Activated T-helper 1 cell treated with anti-CD3 and anti-CD28 coated beads, Interleukin-12 subunit alpha, Interleukin-12 subunit beta, Interleukin-2, Interleukin-4 antibody, amounts not matched to agents 30 ng/mL and 10 ng/mL and 1 ng/mL, durations not matched to agents 14 hours and 24 hours and 36 hours (primary cell): Measurements from ENCODE around the gene CXXC1. TPM values are rescaled to one million over a fixed set of nuclear protein-coding genes. Genes with fewer than 3 reads are reported as not detected.
"Not testable (repeated sequence)": the region's sequence is repeated elsewhere in the genome, so short reads cannot be mapped to it uniquely, and the experiment has no call there.

Experiments used
- DNase-seq: peaks from one replicate; pipeline ENCODE4 v3.0.0; 2021; ENCODE audit warnings: low spot score
- H3K27ac Mint-ChIP-seq: one replicate; pipeline ENCODE4 v1.8.0; 2021; ENCODE audit warnings: mild to moderate bottlenecking, mixed read lengths
- H3K27me3 Mint-ChIP-seq: one replicate; pipeline ENCODE4 v1.8.0; 2022; ENCODE audit warnings: mild to moderate bottlenecking, moderate library complexity, mixed read lengths; ENCODE audit not compliant: insufficient read depth
- H3K36me3 Mint-ChIP-seq: one replicate; pipeline ENCODE4 v1.8.0; 2021; ENCODE audit warnings: low read depth, mixed read lengths
- H3K4me1 Mint-ChIP-seq: one replicate; pipeline ENCODE4 v1.8.0; 2021; ENCODE audit warnings: low read depth, mixed read lengths
- H3K4me3 Mint-ChIP-seq: one replicate; pipeline ENCODE4 v1.8.0; 2021; ENCODE audit warnings: mild to moderate bottlenecking, moderate library complexity, mixed read lengths
- H3K9me3 Mint-ChIP-seq: one replicate; pipeline ENCODE4 v1.8.0; 2021; ENCODE audit warnings: mixed read lengths
- intact Hi-C: fragments of 100-400 bp; cut with micrococcal nuclease; formaldehyde crosslinking; loops from one replicate; pipeline ENCODE4 v1.15.1; 2024
- total RNA-seq: library from RNA; stranded (reverse); gene quantifications from 2 replicates; pipeline ENCODE4 v1.2.3, GENCODE V29; 2022

CXXC1 gene
- total RNA-seq, 1 donor from 2014 or later, result 114 TPM

DNA sequence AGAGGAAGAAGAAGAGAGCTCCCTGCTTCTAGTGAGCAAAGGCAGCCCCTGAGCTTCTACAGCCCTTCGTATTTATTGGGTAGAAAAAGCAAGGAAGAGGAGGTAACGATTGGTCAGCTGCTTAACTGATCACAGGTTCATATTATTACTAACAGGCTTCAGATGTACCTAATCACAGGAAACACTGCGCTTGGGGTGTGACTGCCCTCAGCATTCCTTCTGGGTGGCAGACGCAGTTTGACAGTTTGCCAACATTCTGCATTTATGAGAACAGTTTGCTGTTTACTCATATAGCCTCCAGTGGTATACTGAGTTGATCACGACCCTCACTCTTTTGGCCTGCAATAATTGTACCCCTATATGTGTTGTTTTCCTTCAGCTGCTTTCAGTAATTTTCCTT is 21.4 kb upstream of the CXXC1 start:
- Mint-ChIP-seq H3K9me3 (peaks cover 11% of the 10 kb centered on the region), H3K27me3 (peaks cover 26% of the 10 kb centered on the region), H3K4me1 (peaks cover 18% of the 10 kb centered on the region)
- H3K36me3 Mint-ChIP-seq, H3K4me3 Mint-ChIP-seq, H3K27ac Mint-ChIP-seq, DNase-seq: not testable (repeated sequence)
- intact Hi-C loops, result loop anchor here (5.0 kb wide), 1 partner anchor 497 kb away; the partner anchor contains the start of gene ACAA2

DNA sequence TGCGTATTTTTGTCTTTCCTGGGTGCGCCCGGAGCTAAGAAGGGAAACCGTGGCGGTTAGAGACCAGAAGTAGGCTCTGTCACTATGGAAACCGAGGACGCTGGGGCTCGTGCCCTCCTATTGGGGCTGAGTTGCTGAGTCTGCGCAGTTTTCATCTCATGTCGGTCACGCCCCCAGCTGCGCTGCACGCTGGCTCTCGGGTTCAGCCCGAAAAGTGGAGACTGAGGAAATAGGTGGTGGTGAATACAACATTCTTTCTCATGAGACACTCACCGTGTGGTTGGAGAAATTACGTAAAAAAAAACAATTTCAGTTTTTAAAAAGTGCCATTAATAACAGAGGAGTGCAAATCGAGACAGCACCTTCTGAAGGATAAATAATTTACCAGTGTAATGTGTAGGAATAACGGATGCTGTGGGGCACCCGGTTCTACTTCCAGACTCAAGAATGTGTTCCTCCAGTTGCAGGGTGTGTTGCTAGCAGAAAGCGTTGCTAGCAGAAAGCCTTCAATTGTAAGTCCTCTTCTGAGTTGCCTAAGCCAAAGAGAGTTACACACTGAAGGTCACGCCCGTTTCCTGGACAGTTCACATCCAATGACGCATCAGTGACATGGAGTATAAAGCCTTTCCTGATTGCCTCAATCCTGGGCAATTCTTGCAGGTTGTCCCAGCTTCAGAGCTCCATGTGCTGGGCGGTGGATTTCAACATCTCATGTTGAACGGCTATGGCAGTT is 20.4 kb upstream of the CXXC1 start:
- peak; percentile 85 for DNase-seq
- peaks cover 27% of the 10 kb centered on the region for H3K27me3 Mint-ChIP-seq
- H3K36me3 Mint-ChIP-seq, result peaks cover 2% of the 10 kb centered on the region
- peaks cover 11% of the 10 kb centered on the region for H3K9me3 Mint-ChIP-seq
- H3K27ac Mint-ChIP-seq, result peak overlapping the region; percentile 57
- peak overlapping the region; percentile 90 for H3K4me3 Mint-ChIP-seq
- intact Hi-C loops, result loop anchor here (1.0 to 5.0 kb wide), 7 partner anchors 10 to 496 kb away; partner anchors contain the start of genes ACAA2, CFAP53, CXXC1 and MBD1
- H3K4me1 Mint-ChIP-seq, result peaks cover 18% of the 10 kb centered on the region

- Mint-ChIP-seq H3K4me3 (peak overlapping the region; percentile 90), H3K36me3 (peaks cover 2% of the 10 kb centered on the region), H3K9me3 (peaks cover 11% of the 10 kb centered on the region), H3K27ac (peak overlapping the region; percentile 57), H3K27me3 (peaks cover 27% of the 10 kb centered on the region), H3K4me1 (peaks cover 18% of the 10 kb centered on the region)
- intact Hi-C loops, result loop anchor here (1.0 to 5.0 kb wide), 7 partner anchors 9 to 495 kb away; partner anchors contain the start of genes ACAA2, CFAP53, CXXC1 and MBD1
- no peak for DNase-seq
Observed at GRCh38 chr18:50307400-50307737, 19.9 kb upstream of the CXXC1 start.

DNA sequence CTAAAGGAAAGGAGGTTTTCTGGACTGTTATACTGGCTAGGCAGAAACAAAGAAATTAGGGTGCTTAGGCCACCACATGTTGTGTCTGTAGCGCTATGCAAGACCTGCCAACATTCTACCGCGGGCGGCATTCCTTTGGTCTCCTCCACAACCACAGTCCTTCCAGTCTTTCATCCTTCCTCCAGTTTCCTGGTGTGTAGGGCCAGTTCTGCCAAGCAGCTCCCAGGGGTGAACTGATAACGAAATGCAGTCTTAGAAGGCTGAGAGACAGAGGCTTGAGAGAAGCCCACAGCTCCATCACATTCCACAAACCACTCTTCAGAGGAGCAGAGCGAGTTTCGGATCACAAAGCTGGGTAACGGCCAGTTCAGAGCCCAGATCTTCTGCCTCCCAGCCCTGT is 19.5 kb upstream of the CXXC1 start:
- Mint-ChIP-seq H3K4me3 (peak overlapping the region; percentile 90), H3K36me3 (peaks cover 2% of the 10 kb centered on the region), H3K9me3 (peaks cover 11% of the 10 kb centered on the region), H3K27me3 (peaks cover 27% of the 10 kb centered on the region), H3K27ac (no peak overlapping the region), H3K4me1 (peaks cover 18% of the 10 kb centered on the region)
- no peak for DNase-seq
- intact Hi-C loops, result loop anchor here (1.0 to 5.0 kb wide), 7 partner anchors 9 to 495 kb away; partner anchors contain the start of genes ACAA2, CFAP53, CXXC1 and MBD1

DNA sequence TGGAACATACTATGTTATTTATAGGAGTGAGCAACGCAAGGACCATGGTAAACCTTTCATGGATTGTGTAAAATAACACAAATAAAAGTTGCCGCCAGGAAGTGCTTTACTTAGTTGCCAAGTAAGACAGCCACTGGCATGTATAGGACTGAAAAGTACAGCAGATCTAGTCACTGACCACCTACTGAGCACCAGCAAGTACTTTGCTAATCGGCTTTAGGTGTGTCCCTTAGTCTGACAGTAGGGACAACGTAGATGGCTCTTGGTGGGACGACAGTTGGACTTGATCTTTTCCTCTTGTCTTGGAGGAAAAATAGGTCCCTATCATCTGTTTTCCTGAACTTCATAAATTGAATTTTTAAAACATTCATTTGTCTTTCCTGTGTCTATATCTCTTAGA is 13.6 kb upstream of the CXXC1 start:
- intact Hi-C loops, result no loop called here
- H3K4me3 Mint-ChIP-seq, result no peak overlapping the region
- peaks cover 5% of the 10 kb centered on the region for H3K36me3 Mint-ChIP-seq
- H3K9me3 Mint-ChIP-seq, result peaks cover 9% of the 10 kb centered on the region
- H3K4me1 Mint-ChIP-seq, result peaks cover 15% of the 10 kb centered on the region
- no peak for DNase-seq
- H3K27me3 Mint-ChIP-seq, result peaks cover 41% of the 10 kb centered on the region
- no peak overlapping the region for H3K27ac Mint-ChIP-seq

DNA sequence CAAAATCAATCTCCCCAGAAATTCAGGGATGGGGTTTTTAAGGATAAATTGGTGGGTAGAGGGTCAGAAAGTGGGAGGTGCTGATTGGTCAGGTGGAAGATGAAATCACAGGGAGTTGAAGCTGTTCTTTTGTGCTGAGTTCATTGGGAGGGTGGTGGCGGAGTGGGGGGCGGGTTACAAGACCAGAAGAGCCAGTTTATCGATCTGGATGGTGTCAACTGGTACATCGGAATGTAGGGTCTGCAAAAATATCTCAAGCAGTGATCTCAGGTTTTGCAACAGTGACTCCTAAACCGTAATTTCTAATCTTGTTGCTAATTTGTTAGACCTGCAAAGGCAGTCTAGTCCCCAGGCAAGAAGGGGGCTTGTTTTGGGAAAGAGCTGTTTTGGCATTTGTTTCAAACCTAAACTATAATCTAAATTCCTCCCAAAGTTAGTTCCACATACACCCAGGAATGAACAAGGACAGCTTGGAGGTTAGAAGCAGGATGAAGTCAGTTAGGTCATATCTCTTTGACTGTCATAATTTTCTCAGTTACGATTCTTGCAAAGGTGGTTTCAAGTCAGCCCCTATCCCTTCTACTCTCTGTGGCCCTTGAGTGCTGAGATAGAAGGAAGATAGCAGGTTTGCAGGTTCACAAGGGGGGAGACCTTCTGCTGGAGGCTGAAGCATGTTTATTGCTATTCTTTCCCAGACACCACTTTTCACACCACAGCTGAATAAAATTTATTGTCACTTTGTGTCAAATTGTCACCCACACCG is 12.3 kb upstream of the CXXC1 start:
- no peak for DNase-seq
- Mint-ChIP-seq H3K9me3 (no peaks in the 10 kb centered on the region), H3K36me3 (peaks cover 2% of the 10 kb centered on the region), H3K4me1 (peaks cover 15% of the 10 kb centered on the region), H3K27me3 (peaks cover 35% of the 10 kb centered on the region), H3K4me3 (no peak overlapping the region), H3K27ac (no peak overlapping the region)
- intact Hi-C loops, result no loop called here

DNA sequence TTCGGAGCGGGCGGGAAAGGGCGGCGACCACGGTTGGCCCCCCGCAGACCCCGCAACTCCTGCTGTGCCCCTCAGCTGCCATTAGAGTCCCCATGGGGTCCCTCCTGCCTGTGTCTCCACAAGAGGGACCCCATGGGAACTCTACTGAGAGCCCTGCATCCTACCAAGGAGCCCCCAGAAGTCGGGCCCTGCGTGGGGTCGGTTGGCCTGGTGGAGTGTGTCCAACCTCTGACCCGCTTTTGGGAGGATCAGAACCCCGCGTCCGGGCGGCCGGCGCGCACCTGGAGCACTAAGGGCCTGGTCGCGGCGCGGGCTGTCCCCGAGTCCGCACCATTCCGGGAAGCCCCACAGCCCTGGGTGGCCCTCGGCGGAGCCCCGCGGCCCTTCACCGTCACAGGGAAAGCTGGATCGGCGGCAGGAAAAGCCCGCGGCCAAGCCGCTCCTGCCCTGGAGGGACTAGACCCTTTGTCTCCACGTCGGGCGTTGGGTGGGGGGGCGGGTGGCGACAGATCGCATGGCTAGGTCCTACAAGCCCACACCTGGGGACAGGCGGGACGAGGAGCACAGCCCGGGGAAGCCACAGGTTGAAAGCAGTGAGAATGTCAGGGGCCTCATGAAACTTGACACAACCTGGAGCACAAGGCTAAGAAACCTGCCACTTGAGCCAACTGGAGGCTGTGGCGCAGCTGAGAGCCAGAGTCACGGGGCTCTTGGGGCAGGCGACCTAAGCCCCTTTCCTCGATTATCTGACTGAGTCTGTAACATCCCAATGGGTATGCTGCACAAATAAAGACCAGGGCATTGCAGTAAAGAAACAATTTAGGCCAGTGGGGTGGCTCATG is 11.2 kb upstream of the CXXC1 start:
- no peak overlapping the region for H3K27ac Mint-ChIP-seq
- H3K36me3 Mint-ChIP-seq, result peaks cover 2% of the 10 kb centered on the region
- H3K4me3 Mint-ChIP-seq, result peak overlapping the region; percentile 74
- DNase-seq, result no peak
- peaks cover 24% of the 10 kb centered on the region for H3K27me3 Mint-ChIP-seq
- H3K9me3 Mint-ChIP-seq, result no peaks in the 10 kb centered on the region
- H3K4me1 Mint-ChIP-seq, result peaks cover 15% of the 10 kb centered on the region
- intact Hi-C loops, result loop anchor here (1.0 kb wide), 3 partner anchors 9 to 17 kb away; partner anchors contain the start of genes CXXC1 and MBD1

DNA sequence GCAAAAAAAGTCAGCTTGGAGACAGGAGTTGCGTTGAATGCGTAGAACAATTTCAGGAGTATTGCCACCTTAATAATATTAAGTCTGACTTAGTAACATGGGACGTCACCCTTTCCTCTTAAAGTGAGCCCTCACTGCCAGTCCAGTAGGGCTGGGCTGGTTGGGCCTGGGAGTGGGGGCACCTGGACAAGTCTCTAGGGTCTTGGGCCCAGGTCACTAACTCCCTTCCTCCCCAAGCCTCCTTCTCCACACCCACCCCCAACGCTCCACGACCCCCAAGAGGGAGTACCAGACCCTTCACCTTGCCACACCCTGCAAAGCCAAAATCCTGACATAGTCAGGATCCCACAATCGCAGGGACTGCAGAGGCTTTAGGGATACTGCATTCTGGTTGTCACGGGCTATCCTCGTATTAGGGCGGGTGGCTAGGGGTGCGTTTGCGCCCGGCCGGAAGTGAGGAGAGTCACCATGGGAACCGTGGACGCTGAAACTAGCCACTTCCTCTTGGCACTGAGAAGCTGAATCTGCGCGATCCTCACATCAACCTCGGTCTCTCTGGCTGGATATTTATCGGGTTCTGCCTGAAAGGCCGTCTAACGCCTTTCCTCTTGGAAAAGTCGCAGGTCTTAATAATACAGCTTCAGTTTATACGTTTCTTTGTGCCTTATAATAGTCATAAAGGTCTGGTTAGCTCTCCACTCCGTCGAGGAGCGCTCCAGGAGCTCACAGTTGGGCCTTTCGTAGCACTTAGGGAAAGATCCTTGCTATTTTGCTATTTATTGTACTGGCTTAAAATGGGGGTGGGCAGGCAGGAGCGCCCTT is 10.3 kb upstream of the CXXC1 start:
- Mint-ChIP-seq H3K27me3 (peaks cover 24% of the 10 kb centered on the region), H3K36me3 (peaks cover 2% of the 10 kb centered on the region), H3K9me3 (no peaks in the 10 kb centered on the region), H3K4me1 (peaks cover 15% of the 10 kb centered on the region), H3K27ac (no peak overlapping the region), H3K4me3 (peak overlapping the region; percentile 74)
- peak; percentile 59 for DNase-seq
- intact Hi-C loops, result loop anchor here (1.0 kb wide), 3 partner anchors 9 to 17 kb away; partner anchors contain the start of genes CXXC1 and MBD1

GRCh38 chr18:50293039-50293438 is 5.5 kb upstream of the CXXC1 start:
- Mint-ChIP-seq H3K4me1 (peaks cover 13% of the 10 kb centered on the region), H3K36me3 (peaks cover under 1% of the 10 kb centered on the region), H3K9me3 (no peaks in the 10 kb centered on the region), H3K27ac (no peak overlapping the region), H3K27me3 (peaks cover 5% of the 10 kb centered on the region), H3K4me3 (no peak overlapping the region)
- intact Hi-C loops, result no loop called here
- DNase-seq, result no peak

DNA sequence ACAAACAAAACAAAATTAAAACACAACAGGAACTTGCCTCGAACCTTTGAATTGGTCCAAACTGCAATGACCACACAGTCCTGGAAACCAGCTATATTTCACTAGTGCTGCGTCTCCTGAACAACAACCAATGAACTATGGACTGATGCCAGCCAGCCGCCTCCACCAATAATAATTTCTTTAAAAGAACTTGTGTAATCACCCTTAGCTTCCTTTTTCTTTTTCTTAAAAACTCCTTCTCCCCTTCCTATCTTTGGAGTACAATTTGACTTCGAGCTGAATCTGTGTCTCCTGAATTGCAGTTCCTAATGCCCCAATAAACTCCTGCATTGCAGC is 1.6 kb upstream of the CXXC1 start:
- peak overlapping the region; percentile 68 for H3K4me3 Mint-ChIP-seq
- intact Hi-C loops, result loop anchor here (5.0 to 10.0 kb wide), 6 partner anchors 676 to 1344 kb away; partner anchors contain the start of genes ELAC1, MEX3C and SMAD4
- H3K27me3 Mint-ChIP-seq, result no peaks in the 10 kb centered on the region

GRCh38 chr18:50288348-50289107 is 1.0 kb upstream of the CXXC1 start:
- not testable (repeated sequence) for H3K27me3 Mint-ChIP-seq, H3K9me3 Mint-ChIP-seq, DNase-seq
- Mint-ChIP-seq H3K27ac (peak overlapping the region; percentile 97), H3K36me3 (peaks cover 29% of the 10 kb centered on the region), H3K4me3 (peak overlapping the region; percentile 93), H3K4me1 (peaks cover 31% of the 10 kb centered on the region)
- intact Hi-C loops, result loop anchor here (1.0 to 10.0 kb wide), 7 partner anchors 8 to 1344 kb away; partner anchors contain the start of genes ELAC1, MEX3C and SMAD4

More for the DNA sequence above, 1.6 kb upstream of the CXXC1 start:
- no peak for DNase-seq
- Mint-ChIP-seq H3K4me1 (peaks cover 25% of the 10 kb centered on the region), H3K27ac (peak overlapping the region; percentile 69), H3K9me3 (no peaks in the 10 kb centered on the region), H3K36me3 (peaks cover 23% of the 10 kb centered on the region)
